Measurements from ENCODE around the gene CMAS. TPM values are rescaled to one million over a fixed set of nuclear protein-coding genes. Genes with fewer than 3 reads are reported as not detected.
"Not testable (repeated sequence)": the region's sequence is repeated elsewhere in the genome, so short reads cannot be mapped to it uniquely, and the experiment has no call there.

CMAS gene
- total RNA-seq, 2 experiments from 2014 or later: 32.2 to 36.0 TPM

DNA sequence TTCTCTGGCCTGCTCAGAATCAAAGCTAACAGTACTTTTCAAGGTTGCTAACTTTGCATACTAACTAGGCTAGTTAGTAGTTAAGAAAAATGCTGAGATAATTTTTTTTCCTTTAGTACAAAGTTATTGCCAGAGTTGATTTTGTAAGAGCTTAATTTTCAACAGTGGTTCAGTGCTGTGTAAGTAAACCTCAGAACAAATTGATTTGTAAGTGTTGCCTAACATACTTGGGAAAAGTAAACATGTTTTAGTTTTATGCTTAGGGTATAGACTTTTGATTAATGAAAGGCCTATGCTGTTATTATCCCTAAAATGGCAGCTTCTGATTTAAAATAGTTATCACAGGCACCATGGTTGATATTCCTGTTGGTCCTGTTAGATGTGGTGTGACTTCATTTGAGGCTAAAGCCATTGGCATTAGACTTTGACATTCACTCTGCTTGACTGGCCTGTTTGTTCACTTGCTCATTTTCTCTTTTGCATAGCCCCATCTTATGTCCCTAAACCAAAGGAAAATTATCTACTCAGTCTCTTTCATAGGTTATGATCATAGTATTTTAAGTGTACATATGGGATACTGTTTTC is 5.2 kb downstream of the CMAS start:
- H3K27me3 Mint-ChIP-seq: no peaks in the 10 kb centered on the region
- H3K4me1 Mint-ChIP-seq: peaks cover 34% of the 10 kb centered on the region
- DNase-seq: no peak
- H3K9me3 Mint-ChIP-seq: no peaks in the 10 kb centered on the region
- POLR2A ChIA-PET: no interaction called here
- no peak overlapping the region for H3K27ac Mint-ChIP-seq
- peaks cover 28% of the 10 kb centered on the region for H3K36me3 Mint-ChIP-seq (ENCODE audit: low read depth)
- H3K4me3 Mint-ChIP-seq: no peak overlapping the region
- CTCF ChIA-PET: no interaction called here

DNA sequence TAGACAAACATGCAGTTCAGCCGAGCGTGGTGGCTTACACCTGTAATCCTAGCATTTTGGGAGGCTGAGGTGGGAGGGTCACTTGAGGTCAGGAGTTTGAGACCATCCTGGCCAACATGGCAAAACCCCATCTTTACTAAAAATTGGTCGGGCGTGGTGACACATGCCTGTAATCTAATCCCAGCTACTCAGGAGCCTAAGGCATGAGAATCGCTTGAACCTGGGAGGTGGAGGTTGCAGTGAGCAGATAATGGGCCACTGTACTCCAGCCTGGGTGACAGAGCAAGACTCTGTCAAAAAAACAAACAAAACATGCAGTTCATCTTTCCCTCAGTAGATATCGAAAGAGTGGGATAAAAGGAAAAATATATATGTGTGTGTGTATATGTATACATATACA is 7.0 kb downstream of the CMAS start:
- DNase-seq, CTCF ChIA-PET, POLR2A ChIA-PET, H3K9me3 Mint-ChIP-seq, H3K4me3 Mint-ChIP-seq, H3K27me3 Mint-ChIP-seq, H3K27ac Mint-ChIP-seq: not testable (repeated sequence)
- peaks cover 20% of the 10 kb centered on the region for H3K4me1 Mint-ChIP-seq
- peaks cover 33% of the 10 kb centered on the region for H3K36me3 Mint-ChIP-seq (ENCODE audit: low read depth)

DNA sequence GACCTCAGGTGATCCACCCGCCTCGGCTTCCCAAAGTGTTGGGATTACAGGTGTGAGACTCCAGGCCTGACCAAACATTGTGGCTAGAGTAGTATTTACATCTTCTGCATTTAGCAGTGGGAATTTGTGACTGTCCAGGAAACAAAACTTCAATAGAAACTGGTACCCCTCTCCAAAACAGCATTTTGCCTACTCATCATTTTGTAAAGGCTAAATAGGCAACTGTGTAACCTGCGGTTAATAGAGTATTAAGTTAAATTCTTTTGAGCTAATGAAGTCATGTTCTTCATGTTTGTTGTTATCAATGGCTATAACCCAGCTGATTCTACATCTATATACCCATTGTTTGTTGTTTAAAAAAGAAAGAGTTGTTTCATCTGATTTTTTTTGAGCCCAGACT is 8.1 kb downstream of the CMAS start:
- no peak for DNase-seq
- Mint-ChIP-seq H3K4me3 (no peak overlapping the region), H3K9me3 (no peaks in the 10 kb centered on the region), H3K27ac (no peak overlapping the region), H3K27me3 (no peaks in the 10 kb centered on the region), H3K36me3 (ENCODE audit: low read depth) (peaks cover 28% of the 10 kb centered on the region), H3K4me1 (peaks cover 14% of the 10 kb centered on the region)
- ChIA-PET CTCF (interaction anchor here (1.1 kb wide), 1 partner anchor 9 kb away, joined by 3 read pairs; no protein-coding TSS in a partner anchor), POLR2A (no interaction called here)

DNA sequence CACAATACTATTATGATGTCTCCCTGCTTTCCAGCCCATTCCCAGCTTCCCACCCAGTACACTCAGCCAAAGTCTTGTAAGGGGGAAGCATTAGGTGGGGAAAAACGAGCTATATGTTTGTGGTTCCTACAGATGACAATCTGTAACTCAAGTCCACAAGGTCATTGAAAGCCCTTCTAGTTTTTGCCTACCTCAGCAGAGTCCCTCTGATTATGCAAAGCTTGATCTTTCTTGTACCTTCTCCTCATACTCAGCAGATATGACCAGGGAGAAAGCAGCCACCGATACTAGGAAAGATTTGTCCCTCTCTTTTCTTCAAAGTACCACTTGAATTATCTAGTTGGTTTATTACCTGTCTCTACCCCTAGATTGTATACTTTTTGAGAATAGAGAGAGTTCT is 10.6 kb downstream of the CMAS start:
- Mint-ChIP-seq H3K4me3 (no peak overlapping the region), H3K36me3 (ENCODE audit: low read depth) (peaks cover 17% of the 10 kb centered on the region), H3K27me3 (no peaks in the 10 kb centered on the region), H3K27ac (no peak overlapping the region), H3K4me1 (no peaks in the 10 kb centered on the region), H3K9me3 (no peaks in the 10 kb centered on the region)
- ChIA-PET CTCF (no interaction called here), POLR2A (no interaction called here)
- no peak for DNase-seq

DNA sequence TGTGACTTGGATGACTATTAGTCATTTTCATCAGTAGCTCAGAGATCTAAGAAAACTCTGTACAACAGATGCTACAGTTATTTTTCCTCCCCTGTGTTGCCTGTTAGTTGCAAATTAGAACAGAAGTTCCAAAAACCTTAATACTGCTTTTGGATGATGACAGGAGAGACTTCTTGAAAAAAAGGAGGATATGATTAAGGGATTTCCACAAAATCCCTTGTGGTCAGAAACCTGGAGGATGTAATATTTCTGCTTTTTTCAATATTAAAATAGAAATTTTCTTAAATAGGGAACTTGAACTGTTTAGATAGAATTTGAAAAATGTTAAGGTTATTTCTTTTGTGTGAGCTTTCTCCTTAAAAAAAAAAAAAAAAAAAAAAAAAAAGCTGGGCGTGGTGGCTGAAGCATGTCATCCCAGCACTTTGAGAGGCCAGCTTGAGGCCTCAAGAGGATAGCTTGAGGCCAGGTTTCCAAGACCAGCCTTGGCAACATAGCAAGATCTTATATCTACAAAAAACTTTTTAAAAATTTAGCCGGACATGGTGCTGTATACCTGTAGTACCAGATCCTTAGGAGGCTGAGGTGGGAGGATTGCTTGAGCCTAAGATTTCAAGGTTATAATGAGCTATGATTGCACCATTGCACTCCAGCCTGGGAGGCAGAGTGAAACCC is 14.1 kb downstream of the CMAS start:
- CTCF ChIA-PET: no interaction called here
- no peak for DNase-seq
- Mint-ChIP-seq H3K9me3 (no peaks in the 10 kb centered on the region), H3K4me3 (no peak overlapping the region), H3K27me3 (no peaks in the 10 kb centered on the region), H3K36me3 (ENCODE audit: low read depth) (peaks cover 22% of the 10 kb centered on the region), H3K4me1 (no peaks in the 10 kb centered on the region), H3K27ac (no peak overlapping the region)
- POLR2A ChIA-PET: no interaction called here

DNA sequence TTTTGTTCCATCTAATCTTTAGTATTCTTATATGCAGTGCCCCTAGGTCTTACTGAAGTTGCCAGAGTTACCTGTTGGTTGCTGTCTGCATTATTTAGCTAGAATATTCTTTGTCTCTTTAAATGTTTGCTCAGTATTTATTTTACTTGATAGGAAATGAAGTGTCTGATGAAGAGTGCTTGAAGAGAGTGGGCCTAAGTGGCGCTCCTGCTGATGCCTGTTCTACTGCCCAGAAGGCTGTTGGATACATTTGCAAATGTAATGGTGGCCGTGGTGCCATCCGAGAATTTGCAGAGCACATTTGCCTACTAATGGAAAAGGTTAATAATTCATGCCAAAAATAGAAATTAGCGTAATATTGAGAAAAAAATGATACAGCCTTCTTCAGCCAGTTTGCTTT is 18.9 kb downstream of the CMAS start:
- POLR2A ChIA-PET: no interaction called here
- H3K27me3 Mint-ChIP-seq: no peaks in the 10 kb centered on the region
- peaks cover 26% of the 10 kb centered on the region for H3K36me3 Mint-ChIP-seq (ENCODE audit: low read depth)
- no peak overlapping the region for H3K27ac Mint-ChIP-seq
- no peak overlapping the region for H3K4me3 Mint-ChIP-seq
- CTCF ChIA-PET: no interaction called here
- no peak for DNase-seq
- H3K4me1 Mint-ChIP-seq: no peaks in the 10 kb centered on the region
- no peaks in the 10 kb centered on the region for H3K9me3 Mint-ChIP-seq

DNA sequence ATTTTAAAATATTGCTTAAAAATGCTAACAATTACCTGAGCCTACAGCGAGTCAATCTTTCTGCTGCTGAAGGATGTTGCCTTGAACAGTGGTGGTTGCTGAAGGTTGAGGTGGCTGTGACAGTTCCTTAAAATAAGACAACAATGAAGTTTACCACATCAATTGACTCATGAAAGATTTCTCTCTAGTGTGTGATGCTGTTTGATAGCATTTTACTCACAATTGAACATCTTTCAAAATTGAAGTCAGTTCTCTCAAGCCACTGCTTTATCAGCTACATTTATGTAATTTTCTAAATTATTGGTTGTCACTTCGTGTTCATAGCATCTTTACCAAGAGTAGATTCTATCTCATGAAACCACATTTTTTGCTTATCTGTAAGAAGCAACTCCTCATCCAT is 20.3 kb downstream of the CMAS start:
- POLR2A ChIA-PET: no interaction called here
- Mint-ChIP-seq H3K9me3 (no peaks in the 10 kb centered on the region), H3K4me3 (no peak overlapping the region), H3K27ac (no peak overlapping the region), H3K36me3 (ENCODE audit: low read depth) (peaks cover 25% of the 10 kb centered on the region), H3K4me1 (no peaks in the 10 kb centered on the region), H3K27me3 (no peaks in the 10 kb centered on the region)
- no peak for DNase-seq
- CTCF ChIA-PET: no interaction called here

DNA sequence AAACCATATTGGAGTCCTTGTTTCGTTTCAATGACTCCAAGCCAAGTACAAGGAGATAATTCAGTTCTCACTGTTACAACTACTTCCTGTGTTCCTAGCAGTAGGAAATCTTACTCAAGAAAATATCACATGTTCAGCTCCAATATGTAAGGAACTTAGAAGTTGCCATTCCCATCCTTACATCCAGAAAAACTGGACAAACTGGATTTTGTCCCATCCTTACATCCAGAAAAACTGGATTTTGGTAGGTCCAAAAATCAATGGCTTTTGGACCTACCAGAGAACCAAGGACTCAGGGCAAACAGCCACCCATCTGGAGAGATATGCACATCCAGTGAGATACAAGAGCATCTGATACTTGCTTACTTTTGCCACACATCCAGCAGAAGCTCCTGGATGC is 23.8 kb downstream of the CMAS start:
- CTCF ChIA-PET: no interaction called here
- Mint-ChIP-seq H3K9me3 (no peaks in the 10 kb centered on the region), H3K27me3 (peaks cover 2% of the 10 kb centered on the region), H3K36me3 (ENCODE audit: low read depth) (peaks cover 22% of the 10 kb centered on the region), H3K4me1 (no peaks in the 10 kb centered on the region), H3K27ac (no peak overlapping the region), H3K4me3 (no peak overlapping the region)
- POLR2A ChIA-PET: no interaction called here
- no peak for DNase-seq

DNA sequence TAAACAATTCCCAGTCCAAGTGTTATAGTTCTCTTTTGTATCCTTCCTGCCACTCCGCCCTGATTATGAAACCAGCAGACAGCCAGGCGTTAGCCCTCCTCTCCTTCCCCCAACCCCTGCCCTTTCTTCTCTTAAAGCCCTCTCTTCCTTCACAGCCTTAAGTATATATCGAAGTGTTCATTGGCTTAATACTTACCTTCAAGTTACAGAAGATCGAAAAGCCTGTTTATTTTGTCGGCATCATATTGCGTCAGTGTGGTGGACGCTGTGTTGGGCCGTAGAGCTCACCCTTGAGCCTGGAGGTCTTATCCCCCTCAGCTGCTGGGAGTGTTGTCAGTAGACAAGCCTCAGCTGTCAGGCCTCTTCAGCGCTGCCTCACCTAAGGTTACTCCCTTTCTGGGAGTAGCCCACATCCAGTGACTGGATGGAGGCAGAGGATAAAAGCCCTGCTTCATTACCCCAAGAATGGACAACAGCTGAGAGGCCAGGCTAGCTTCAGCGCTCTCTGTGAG is 36.2 kb downstream of the CMAS start:
- DNase-seq: no peak
- Mint-ChIP-seq H3K27me3 (peaks cover 3% of the 10 kb centered on the region), H3K36me3 (ENCODE audit: low read depth) (no peaks in the 10 kb centered on the region), H3K4me1 (no peaks in the 10 kb centered on the region), H3K9me3 (no peaks in the 10 kb centered on the region), H3K4me3 (no peak overlapping the region), H3K27ac (no peak overlapping the region)
- ChIA-PET CTCF (interaction anchor here (1.4 kb wide), 1 partner anchor 364 kb away, joined by 3 read pairs; no protein-coding TSS in a partner anchor), POLR2A (no interaction called here)

DNA sequence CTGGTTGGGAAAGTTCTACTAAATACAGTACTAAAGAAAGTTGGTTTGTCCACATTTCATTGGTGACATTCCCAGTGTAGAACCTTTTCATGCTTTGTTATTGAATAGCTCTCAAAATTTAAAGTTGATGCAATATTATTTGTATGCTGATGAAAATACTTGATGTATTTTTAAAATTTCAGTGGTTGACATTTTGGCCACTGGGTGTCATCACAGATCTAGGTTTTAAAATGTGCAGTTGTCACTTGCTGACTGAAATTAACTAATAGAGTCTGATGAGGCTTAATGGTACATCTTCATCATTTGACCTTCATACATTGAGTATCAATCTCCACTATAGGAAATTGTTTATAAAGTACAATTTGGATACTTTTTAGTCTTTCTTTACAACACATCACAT is 37.1 kb downstream of the CMAS start:
- H3K9me3 Mint-ChIP-seq: no peaks in the 10 kb centered on the region
- ChIA-PET CTCF (interaction anchor here (1.4 kb wide), 1 partner anchor 363 kb away, joined by 3 read pairs; no protein-coding TSS in a partner anchor), POLR2A (no interaction called here)
- no peak overlapping the region for H3K27ac Mint-ChIP-seq
- H3K4me1 Mint-ChIP-seq: no peaks in the 10 kb centered on the region
- H3K27me3 Mint-ChIP-seq: peaks cover 2% of the 10 kb centered on the region
- H3K36me3 Mint-ChIP-seq (ENCODE audit: low read depth): no peaks in the 10 kb centered on the region
- no peak overlapping the region for H3K4me3 Mint-ChIP-seq
- peak; percentile 37 for DNase-seq

DNA sequence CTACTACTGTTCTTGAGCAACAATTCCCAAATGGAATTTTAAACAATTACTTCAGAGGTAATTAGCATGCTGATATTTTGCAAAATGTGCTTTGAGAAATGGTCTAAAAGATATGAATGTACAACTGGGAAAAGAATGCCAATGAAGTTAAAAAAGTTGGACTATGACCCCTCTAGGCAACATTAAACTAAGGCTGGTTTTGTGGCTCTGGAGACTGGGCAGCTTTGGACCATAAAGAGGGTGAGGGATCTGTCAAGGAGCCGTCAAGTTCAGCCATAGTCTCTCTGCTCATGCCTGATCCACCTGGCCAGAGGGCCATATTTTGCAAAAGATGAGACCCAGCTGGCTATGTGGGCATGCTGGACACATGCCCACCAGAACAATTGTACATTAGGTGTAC is 38.8 kb downstream of the CMAS start:
- H3K9me3 Mint-ChIP-seq: no peaks in the 10 kb centered on the region
- no peaks in the 10 kb centered on the region for H3K27me3 Mint-ChIP-seq
- H3K4me3 Mint-ChIP-seq: no peak overlapping the region

DNA sequence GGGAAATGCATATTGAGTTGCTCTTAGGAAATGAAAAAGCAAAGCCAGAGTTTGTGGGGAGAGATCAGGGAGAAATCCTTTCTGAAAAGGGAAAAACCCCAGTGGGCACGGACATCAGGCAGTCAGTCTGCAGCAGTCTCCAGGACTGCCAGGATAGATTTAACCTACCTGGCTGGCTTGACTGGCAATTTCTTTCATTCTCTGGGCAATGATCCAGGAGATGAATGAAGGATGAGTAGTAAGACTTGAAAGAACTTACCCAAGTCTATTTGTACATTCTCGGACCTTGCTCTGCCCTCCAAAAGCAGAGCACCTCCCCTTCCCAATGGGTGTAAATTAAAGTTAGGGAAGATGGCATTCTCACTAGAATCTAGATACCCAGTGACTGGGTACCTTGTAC is 42.9 kb downstream of the CMAS start:
- Mint-ChIP-seq H3K27me3 (no peaks in the 10 kb centered on the region), H3K4me1 (no peaks in the 10 kb centered on the region), H3K27ac (no peak overlapping the region), H3K9me3 (no peaks in the 10 kb centered on the region), H3K4me3 (no peak overlapping the region), H3K36me3 (ENCODE audit: low read depth) (no peaks in the 10 kb centered on the region)
- no peak for DNase-seq
- POLR2A ChIA-PET: no interaction called here
- CTCF ChIA-PET: interaction anchor here (0.6 kb wide), 1 partner anchor 268 kb away, joined by 3 read pairs; no protein-coding TSS in a partner anchor

More for the DNA sequence above, 38.8 kb downstream of the CMAS start:
- ChIA-PET POLR2A (no interaction called here), CTCF (no interaction called here)
- DNase-seq: no peak
- H3K36me3 Mint-ChIP-seq (ENCODE audit: low read depth): no peaks in the 10 kb centered on the region
- H3K27ac Mint-ChIP-seq: no peak overlapping the region
- H3K4me1 Mint-ChIP-seq: no peaks in the 10 kb centered on the region

DNA sequence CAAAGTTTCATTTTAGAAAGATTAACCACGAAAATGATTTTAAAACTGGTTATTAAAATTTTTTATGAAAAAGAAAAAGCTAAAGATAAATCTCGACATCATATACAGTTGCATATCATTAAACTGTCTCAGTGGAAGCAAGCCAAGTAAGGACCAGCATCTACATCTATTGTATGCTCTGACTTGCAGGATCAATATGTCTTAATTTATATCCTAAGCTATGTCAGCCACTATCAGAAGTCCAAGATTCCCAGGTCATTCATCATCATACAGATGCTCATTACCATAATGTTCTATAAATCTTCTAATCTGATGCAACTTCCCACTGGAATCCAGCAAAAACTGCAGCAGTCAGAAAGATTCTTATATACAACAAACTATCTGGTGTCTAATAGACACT is 43.5 kb downstream of the CMAS start:
- H3K27me3 Mint-ChIP-seq: no peaks in the 10 kb centered on the region
- no peaks in the 10 kb centered on the region for H3K36me3 Mint-ChIP-seq (ENCODE audit: low read depth)
- no peak for DNase-seq
- H3K9me3 Mint-ChIP-seq: no peaks in the 10 kb centered on the region
- H3K4me3 Mint-ChIP-seq: no peak overlapping the region
- POLR2A ChIA-PET: no interaction called here
- no peaks in the 10 kb centered on the region for H3K4me1 Mint-ChIP-seq
- CTCF ChIA-PET: no interaction called here
- H3K27ac Mint-ChIP-seq: no peak overlapping the region

DNA sequence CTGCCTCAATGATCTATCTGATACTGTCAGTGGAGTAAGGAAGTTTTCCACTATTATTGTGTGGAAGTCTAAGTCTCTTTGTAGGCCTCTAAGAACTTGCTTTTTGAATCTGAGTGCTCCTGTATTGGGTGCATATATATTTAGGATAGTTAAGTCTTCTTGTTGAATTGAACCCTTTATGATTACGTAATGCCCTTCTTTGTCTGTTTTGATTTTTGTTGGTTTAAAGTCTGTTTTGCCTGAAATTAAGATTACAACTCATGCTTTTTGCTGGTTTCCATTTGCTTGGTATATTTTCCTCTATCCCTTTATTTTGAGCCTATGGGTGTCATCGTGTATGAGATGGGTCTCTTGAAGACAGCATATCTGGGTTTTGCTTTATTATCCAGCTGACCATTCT is 53.0 kb downstream of the CMAS start:
- H3K27ac Mint-ChIP-seq; H3K4me3 Mint-ChIP-seq; POLR2A ChIA-PET; DNase-seq; H3K36me3 Mint-ChIP-seq (ENCODE audit: low read depth); H3K9me3 Mint-ChIP-seq: not testable (repeated sequence)
- H3K4me1 Mint-ChIP-seq: peaks cover 13% of the 10 kb centered on the region
- peaks cover 12% of the 10 kb centered on the region for H3K27me3 Mint-ChIP-seq
- CTCF ChIA-PET: interaction anchor here (1.5 kb wide), 1 partner anchor 17 kb away, joined by 3 read pairs; no protein-coding TSS in a partner anchor
